ENCODE measurements around the gene TOLLIP.

TOLLIP gene

DNA sequence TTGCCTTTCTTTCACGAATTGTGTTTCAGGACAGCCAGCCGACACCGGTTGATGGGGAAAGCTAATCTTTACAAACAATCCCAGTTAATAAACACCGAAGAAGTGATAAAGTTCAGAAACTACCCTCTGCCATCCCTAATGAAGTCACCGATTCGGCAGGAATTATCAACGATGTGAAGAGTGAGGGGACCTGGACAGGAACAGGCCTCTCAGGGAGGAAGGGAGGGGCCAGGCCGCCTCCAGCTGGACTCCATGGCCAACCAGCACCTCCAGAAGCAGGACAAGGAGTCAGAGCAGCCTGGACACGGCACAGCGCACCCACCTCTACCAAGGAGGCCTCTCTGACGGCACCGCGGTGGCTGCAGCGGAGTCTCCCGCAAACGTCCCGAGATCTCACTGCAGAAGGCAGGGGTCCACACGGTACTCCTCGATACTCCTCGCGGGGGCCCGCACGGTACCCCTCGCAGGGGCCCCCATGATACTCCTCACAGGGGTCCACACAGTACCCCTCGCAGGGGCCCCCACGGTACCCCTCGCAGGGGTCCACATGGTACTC, 3.9 kb downstream of the TOLLIP start:
- Histone ChIP-seq H2AK5ac (ENCODE audit: low read depth, low read length) (no peak overlapping the region), H3K4me3 (ENCODE audit: low read length in 2 of 2) (no peak overlapping the region), H3K27me3 (ENCODE audit: control insufficient read depth in 3 of 3, insufficient read depth in 3 of 3, low read depth in 1 of 3, low read length in 3 of 3) (no peaks in the 10 kb centered on the region), H4K91ac (ENCODE audit: low read depth, low read length, poor library complexity) (no peak overlapping the region), H3K18ac (ENCODE audit: low read length) (no peak overlapping the region), H3K79me1 (ENCODE audit: low read depth, low read length) (peaks cover 31% of the 10 kb centered on the region), H3K9ac (ENCODE audit: low read depth, low read length, poor library complexity) (no peak overlapping the region), H3K9me3 (replicated peaks in 1 of 2; ENCODE audit: control insufficient read depth in 2 of 2, insufficient read depth in 1 of 2, low read depth in 1 of 2, low read length in 2 of 2) (peaks cover 0 to 3% of the 10 kb centered on the region in 2 donors), H2AFZ (ENCODE audit: low read length) (no peak overlapping the region), H4K8ac (ENCODE audit: low read depth, low read length) (no peak overlapping the region), H3K27ac (replicated peaks; ENCODE audit: low read length) (no peak overlapping the region), H2BK12ac (ENCODE audit: low read length) (no peak overlapping the region), H2BK120ac (ENCODE audit: low read depth, low read length) (no peak overlapping the region), H2BK5ac (ENCODE audit: low read length) (no peak overlapping the region), H3K14ac (ENCODE audit: low read length) (no peak overlapping the region), H3K4ac (ENCODE audit: low read length) (no peak overlapping the region), H3K4me1 (ENCODE audit: control insufficient read depth in 2 of 2, insufficient read depth in 1 of 2, low read depth in 1 of 2, low read length in 2 of 2) (peaks cover 2 to 17% of the 10 kb centered on the region in 2 donors), H3K36me3 (replicated peaks in 1 of 2; ENCODE audit: control insufficient read depth in 2 of 2, insufficient read depth in 2 of 2, low read length in 2 of 2) (peaks cover 2 to 25% of the 10 kb centered on the region in 2 donors), H2BK15ac (ENCODE audit: low read length) (no peak overlapping the region), H3K4me2 (ENCODE audit: insufficient read depth, low read length, poor library complexity, severe bottlenecking) (no peak overlapping the region), H3K23ac (ENCODE audit: low read depth, low read length, poor library complexity) (no peak overlapping the region)
- WGBS, 2 donors (ENCODE audit: extremely low coverage in 2 of 2, insufficient read length in 2 of 2, insufficient replicate concordance in 1 of 2) = no CpG with 5 or more reads among the region's 27 CpGs
- no peak for DNase-seq (ENCODE audit: low spot score)

DNA sequence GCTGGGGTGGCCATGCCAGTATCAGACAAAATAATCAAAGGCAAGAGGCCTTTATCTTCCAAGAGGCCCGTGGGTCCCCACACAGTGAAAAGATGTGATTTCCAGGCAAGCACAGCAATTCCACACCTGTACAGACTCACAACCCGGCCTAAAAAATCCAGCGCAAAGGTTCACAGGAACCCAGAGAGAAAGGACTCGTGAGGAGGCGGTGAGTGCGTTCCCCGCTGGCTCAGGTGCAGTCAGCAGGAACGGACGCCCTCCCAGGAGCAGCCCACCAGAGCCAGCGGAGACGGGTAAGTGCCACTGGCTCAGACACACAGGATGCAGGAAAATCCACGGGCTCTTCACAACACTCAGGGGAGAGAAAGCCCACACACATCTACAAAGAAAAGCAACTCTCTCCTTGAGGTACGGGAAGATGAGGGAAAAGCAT, 4.4 kb downstream of the TOLLIP start:
- H2BK12ac ChIP-seq (ENCODE audit: low read length) = no peak overlapping the region
- H2AK5ac ChIP-seq (ENCODE audit: low read depth, low read length) = no peak overlapping the region
- H3K27ac ChIP-seq (replicated peaks; ENCODE audit: low read length) = no peak overlapping the region
- peaks cover 2 to 25% of the 10 kb centered on the region in 2 donors for H3K36me3 ChIP-seq (replicated peaks in 1 of 2; ENCODE audit: control insufficient read depth in 2 of 2, insufficient read depth in 2 of 2, low read length in 2 of 2)
- no peak overlapping the region for H3K14ac ChIP-seq (ENCODE audit: low read length)
- no peak overlapping the region for H3K4me2 ChIP-seq (ENCODE audit: insufficient read depth, low read length, poor library complexity, severe bottlenecking)
- no peaks in the 10 kb centered on the region for H3K9me3 ChIP-seq (replicated peaks in 1 of 2; ENCODE audit: control insufficient read depth in 2 of 2, insufficient read depth in 1 of 2, low read depth in 1 of 2, low read length in 2 of 2)
- H2BK15ac ChIP-seq (ENCODE audit: low read length) = no peak overlapping the region
- peaks cover 31% of the 10 kb centered on the region for H3K79me1 ChIP-seq (ENCODE audit: low read depth, low read length)
- no peak overlapping the region for H2AFZ ChIP-seq (ENCODE audit: low read length)
- no peak overlapping the region for H2BK5ac ChIP-seq (ENCODE audit: low read length)
- no peak overlapping the region for H3K4ac ChIP-seq (ENCODE audit: low read length)
- H3K23ac ChIP-seq (ENCODE audit: low read depth, low read length, poor library complexity) = no peak overlapping the region
- H3K27me3 ChIP-seq (ENCODE audit: control insufficient read depth in 3 of 3, insufficient read depth in 3 of 3, low read depth in 1 of 3, low read length in 3 of 3) = no peaks in the 10 kb centered on the region
- H3K4me1 ChIP-seq (ENCODE audit: control insufficient read depth in 2 of 2, insufficient read depth in 1 of 2, low read depth in 1 of 2, low read length in 2 of 2) = peaks cover 0 to 17% of the 10 kb centered on the region in 2 donors
- H4K8ac ChIP-seq (ENCODE audit: low read depth, low read length) = no peak overlapping the region
- no CpG with 5 or more reads among the region's 13 CpGs for WGBS, 2 donors (ENCODE audit: extremely low coverage in 2 of 2, insufficient read length in 2 of 2, insufficient replicate concordance in 1 of 2)
- no peak overlapping the region for H3K4me3 ChIP-seq (ENCODE audit: low read length in 2 of 2)
- H4K91ac ChIP-seq (ENCODE audit: low read depth, low read length, poor library complexity) = no peak overlapping the region
- no peak for DNase-seq (ENCODE audit: low spot score)
- no peak overlapping the region for H3K9ac ChIP-seq (ENCODE audit: low read depth, low read length, poor library complexity)
- no peak overlapping the region for H2BK120ac ChIP-seq (ENCODE audit: low read depth, low read length)
- H3K18ac ChIP-seq (ENCODE audit: low read length) = no peak overlapping the region

DNA sequence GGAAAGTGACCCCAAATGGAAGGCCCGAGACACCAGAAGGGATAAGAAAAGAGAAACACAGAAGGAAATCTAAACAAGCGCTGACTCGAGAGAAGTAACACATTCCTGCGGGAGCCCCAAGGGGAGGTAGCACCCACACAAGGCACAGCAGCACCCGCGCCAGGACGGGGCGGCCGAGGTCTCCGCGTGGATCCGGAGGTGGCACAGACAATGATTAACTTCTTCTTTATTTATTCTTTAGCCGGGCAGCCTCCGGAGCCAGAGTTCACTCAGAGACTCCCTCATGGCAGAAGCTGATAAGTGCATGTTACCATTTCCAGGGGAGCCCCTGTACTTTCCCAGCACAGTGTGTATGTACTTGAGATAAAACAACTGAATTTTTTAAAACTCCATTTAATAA, 5.1 kb downstream of the TOLLIP start:
- H3K9ac ChIP-seq (ENCODE audit: low read depth, low read length, poor library complexity) = no peak overlapping the region
- H4K91ac ChIP-seq (ENCODE audit: low read depth, low read length, poor library complexity) = no peak overlapping the region
- DNase-seq (ENCODE audit: low spot score) = no peak
- H3K4ac ChIP-seq (ENCODE audit: low read length) = no peak overlapping the region
- no peak overlapping the region for H2AFZ ChIP-seq (ENCODE audit: low read length)
- peaks cover 2 to 25% of the 10 kb centered on the region in 2 donors for H3K36me3 ChIP-seq (replicated peaks in 1 of 2; ENCODE audit: control insufficient read depth in 2 of 2, insufficient read depth in 2 of 2, low read length in 2 of 2)
- no peak overlapping the region for H2AK5ac ChIP-seq (ENCODE audit: low read depth, low read length)
- H2BK120ac ChIP-seq (ENCODE audit: low read depth, low read length) = no peak overlapping the region
- no peak overlapping the region for H3K27ac ChIP-seq (replicated peaks; ENCODE audit: low read length)
- H3K79me1 ChIP-seq (ENCODE audit: low read depth, low read length) = peaks cover 35% of the 10 kb centered on the region
- no peak overlapping the region for H3K23ac ChIP-seq (ENCODE audit: low read depth, low read length, poor library complexity)
- no peak overlapping the region for H2BK15ac ChIP-seq (ENCODE audit: low read length)
- peaks cover 2 to 17% of the 10 kb centered on the region in 2 donors for H3K4me1 ChIP-seq (ENCODE audit: control insufficient read depth in 2 of 2, insufficient read depth in 1 of 2, low read depth in 1 of 2, low read length in 2 of 2)
- H2BK5ac ChIP-seq (ENCODE audit: low read length) = no peak overlapping the region
- H3K18ac ChIP-seq (ENCODE audit: low read length) = no peak overlapping the region
- H3K4me2 ChIP-seq (ENCODE audit: insufficient read depth, low read length, poor library complexity, severe bottlenecking) = no peak overlapping the region
- no peaks in the 10 kb centered on the region for H3K9me3 ChIP-seq (replicated peaks in 1 of 2; ENCODE audit: control insufficient read depth in 2 of 2, insufficient read depth in 1 of 2, low read depth in 1 of 2, low read length in 2 of 2)
- H2BK12ac ChIP-seq (ENCODE audit: low read length) = no peak overlapping the region
- WGBS, 2 donors (ENCODE audit: extremely low coverage in 2 of 2, insufficient read length in 2 of 2, insufficient replicate concordance in 1 of 2) = no CpG with 5 or more reads among the region's 14 CpGs
- H3K27me3 ChIP-seq (ENCODE audit: control insufficient read depth in 3 of 3, insufficient read depth in 3 of 3, low read depth in 1 of 3, low read length in 3 of 3) = no peaks in the 10 kb centered on the region
- H3K14ac ChIP-seq (ENCODE audit: low read length) = no peak overlapping the region
- H4K8ac ChIP-seq (ENCODE audit: low read depth, low read length) = no peak overlapping the region
- no peak overlapping the region for H3K4me3 ChIP-seq (ENCODE audit: low read length in 2 of 2)

DNA sequence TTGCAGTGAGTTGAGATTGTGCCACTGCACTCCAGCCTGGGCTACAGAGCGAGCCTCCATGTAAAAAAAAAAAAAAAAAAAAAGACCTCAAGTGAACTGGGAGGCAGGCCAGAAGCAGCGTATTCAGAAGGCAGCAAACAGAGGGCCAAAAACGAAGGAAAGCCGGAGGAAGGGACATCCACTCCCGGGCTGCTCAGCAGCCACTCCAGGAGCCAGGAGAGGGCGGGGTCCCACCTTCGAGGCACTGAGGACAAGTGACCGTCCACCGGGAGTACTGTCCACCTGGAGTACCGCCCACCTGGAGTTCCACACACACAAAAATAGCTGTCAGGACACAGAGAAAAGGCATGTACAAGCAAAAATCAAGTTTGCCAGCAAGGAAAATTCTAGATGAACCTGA, 5.5 kb downstream of the TOLLIP start:
- H2AFZ ChIP-seq (ENCODE audit: low read length) = no peak overlapping the region
- H3K23ac ChIP-seq (ENCODE audit: low read depth, low read length, poor library complexity) = no peak overlapping the region
- H3K27me3 ChIP-seq (ENCODE audit: control insufficient read depth in 3 of 3, insufficient read depth in 3 of 3, low read depth in 1 of 3, low read length in 3 of 3) = no peaks in the 10 kb centered on the region
- WGBS, 2 donors (ENCODE audit: extremely low coverage in 2 of 2, insufficient read length in 2 of 2, insufficient replicate concordance in 1 of 2) = no CpG with 5 or more reads among the region's 10 CpGs
- H4K8ac ChIP-seq (ENCODE audit: low read depth, low read length) = no peak overlapping the region
- H3K27ac ChIP-seq (replicated peaks; ENCODE audit: low read length) = no peak overlapping the region
- H2BK12ac ChIP-seq (ENCODE audit: low read length) = no peak overlapping the region
- peaks cover 31% of the 10 kb centered on the region for H3K79me1 ChIP-seq (ENCODE audit: low read depth, low read length)
- H3K9me3 ChIP-seq (replicated peaks in 1 of 2; ENCODE audit: control insufficient read depth in 2 of 2, insufficient read depth in 1 of 2, low read depth in 1 of 2, low read length in 2 of 2) = no peaks in the 10 kb centered on the region
- no peak overlapping the region for H3K4me2 ChIP-seq (ENCODE audit: insufficient read depth, low read length, poor library complexity, severe bottlenecking)
- no peak overlapping the region for H2BK15ac ChIP-seq (ENCODE audit: low read length)
- no peak overlapping the region for H4K91ac ChIP-seq (ENCODE audit: low read depth, low read length, poor library complexity)
- no peak overlapping the region for H3K4ac ChIP-seq (ENCODE audit: low read length)
- H2BK5ac ChIP-seq (ENCODE audit: low read length) = no peak overlapping the region
- DNase-seq (ENCODE audit: low spot score) = no peak
- H3K36me3 ChIP-seq (replicated peaks in 1 of 2; ENCODE audit: control insufficient read depth in 2 of 2, insufficient read depth in 2 of 2, low read length in 2 of 2) = peaks cover 2 to 25% of the 10 kb centered on the region in 2 donors
- no peak overlapping the region for H2AK5ac ChIP-seq (ENCODE audit: low read depth, low read length)
- no peak overlapping the region for H3K4me3 ChIP-seq (ENCODE audit: low read length in 2 of 2)
- H2BK120ac ChIP-seq (ENCODE audit: low read depth, low read length) = no peak overlapping the region
- no peak overlapping the region for H3K18ac ChIP-seq (ENCODE audit: low read length)
- no peak overlapping the region for H3K9ac ChIP-seq (ENCODE audit: low read depth, low read length, poor library complexity)
- peaks cover 2 to 17% of the 10 kb centered on the region in 2 donors for H3K4me1 ChIP-seq (ENCODE audit: control insufficient read depth in 2 of 2, insufficient read depth in 1 of 2, low read depth in 1 of 2, low read length in 2 of 2)
- no peak overlapping the region for H3K14ac ChIP-seq (ENCODE audit: low read length)
